ENCODE results near the gene DRD4.

- TF ChIP-seq, protein P1, sequence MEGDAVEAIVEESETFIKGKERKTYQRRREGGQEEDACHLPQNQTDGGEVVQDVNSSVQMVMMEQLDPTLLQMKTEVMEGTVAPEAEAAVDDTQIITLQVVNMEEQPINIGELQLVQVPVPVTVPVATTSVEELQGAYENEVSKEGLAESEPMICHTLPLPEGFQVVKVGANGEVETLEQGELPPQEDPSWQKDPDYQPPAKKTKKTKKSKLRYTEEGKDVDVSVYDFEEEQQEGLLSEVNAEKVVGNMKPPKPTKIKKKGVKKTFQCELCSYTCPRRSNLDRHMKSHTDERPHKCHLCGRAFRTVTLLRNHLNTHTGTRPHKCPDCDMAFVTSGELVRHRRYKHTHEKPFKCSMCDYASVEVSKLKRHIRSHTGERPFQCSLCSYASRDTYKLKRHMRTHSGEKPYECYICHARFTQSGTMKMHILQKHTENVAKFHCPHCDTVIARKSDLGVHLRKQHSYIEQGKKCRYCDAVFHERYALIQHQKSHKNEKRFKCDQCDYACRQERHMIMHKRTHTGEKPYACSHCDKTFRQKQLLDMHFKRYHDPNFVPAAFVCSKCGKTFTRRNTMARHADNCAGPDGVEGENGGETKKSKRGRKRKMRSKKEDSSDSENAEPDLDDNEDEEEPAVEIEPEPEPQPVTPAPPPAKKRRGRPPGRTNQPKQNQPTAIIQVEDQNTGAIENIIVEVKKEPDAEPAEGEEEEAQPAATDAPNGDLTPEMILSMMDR (IDR thresholded peaks at IDR 0.05) = no peak
- no peak for TF ChIP-seq POLR2A (IDR thresholded peaks at IDR 0.05)
Measured at GRCh38 chr11:587546-587945, 49.5 kb upstream of the DRD4 start.

Data from thyroid gland (tissue), 4 donors.